HTERT RPE-1 (cell line): Measurements from ENCODE around the gene ACIN1.

Experiments used
- in situ Hi-C: fragments of 300-500 bp; cut with MboI; formaldehyde crosslinking; loops from 4 replicates; pipeline ENCODE4 v1.14.3; 2020; ENCODE audit warnings: low sequenced_read_pairs

Gene ACIN1

GRCh38 chr14:23094666-23095195 is at the start of gene ACIN1:
TSS of gene ACIN1 (minus strand) at chr14:23095136. CDS start at chr14:23095112, 24 bp downstream.
- in situ Hi-C loops = no loop called here

GRCh38 chr14:23143911-23144310 is 49.0 kb upstream of the ACIN1 start:
- in situ Hi-C loops = no loop called here

GRCh38 chr14:23142826-23143225 is 47.9 kb upstream of the ACIN1 start:
- in situ Hi-C loops = no loop called here

GRCh38 chr14:23141706-23142444 is 46.9 kb upstream of the ACIN1 start:
- in situ Hi-C loops = no loop called here

GRCh38 chr14:23140371-23140770 is 45.4 kb upstream of the ACIN1 start:
- in situ Hi-C loops = no loop called here

- in situ Hi-C loops = no loop called here
Measured at GRCh38 chr14:23139874-23140273, 44.9 kb upstream of the ACIN1 start.

- in situ Hi-C loops = no loop called here
Measured at GRCh38 chr14:23137813-23138535, 43.0 kb upstream of the ACIN1 start.

- in situ Hi-C loops = no loop called here
Measured at GRCh38 chr14:23137192-23137812, 42.4 kb upstream of the ACIN1 start.

- in situ Hi-C loops = no loop called here
Measured at GRCh38 chr14:23136566-23137133, 41.7 kb upstream of the ACIN1 start.

- in situ Hi-C loops = no loop called here
Measured at GRCh38 chr14:23132970-23133369, 38.0 kb upstream of the ACIN1 start.

GRCh38 chr14:23131482-23131881 is 36.5 kb upstream of the ACIN1 start:
- in situ Hi-C loops = no loop called here

GRCh38 chr14:23130871-23131270 is 35.9 kb upstream of the ACIN1 start:
- in situ Hi-C loops = no loop called here

GRCh38 chr14:23129759-23130316 is 34.9 kb upstream of the ACIN1 start:
- in situ Hi-C loops = no loop called here

- in situ Hi-C loops = no loop called here
Measured at GRCh38 chr14:23128969-23129758, 34.2 kb upstream of the ACIN1 start.

- in situ Hi-C loops = no loop called here
Measured at GRCh38 chr14:23127861-23128260, 32.9 kb upstream of the ACIN1 start.

GRCh38 chr14:23126548-23127278 is 31.8 kb upstream of the ACIN1 start:
- in situ Hi-C loops = no loop called here

GRCh38 chr14:23125933-23126524 is 31.1 kb upstream of the ACIN1 start:
- in situ Hi-C loops = no loop called here

GRCh38 chr14:23125011-23125410 is 30.1 kb upstream of the ACIN1 start:
- in situ Hi-C loops = no loop called here

- in situ Hi-C loops = no loop called here
Measured at GRCh38 chr14:23124337-23124954, 29.5 kb upstream of the ACIN1 start.
